Measurements from ENCODE around the gene CSH2. TPM values are rescaled to one million over a fixed set of nuclear protein-coding genes. Genes with fewer than 3 reads are reported as not detected.
A peak's percentile ranks its signal among the peaks of the same experiment; 100 is the strongest.

CSH2 gene
- total RNA-seq, 4 donors from 2014 or later, result not detected

DNA sequence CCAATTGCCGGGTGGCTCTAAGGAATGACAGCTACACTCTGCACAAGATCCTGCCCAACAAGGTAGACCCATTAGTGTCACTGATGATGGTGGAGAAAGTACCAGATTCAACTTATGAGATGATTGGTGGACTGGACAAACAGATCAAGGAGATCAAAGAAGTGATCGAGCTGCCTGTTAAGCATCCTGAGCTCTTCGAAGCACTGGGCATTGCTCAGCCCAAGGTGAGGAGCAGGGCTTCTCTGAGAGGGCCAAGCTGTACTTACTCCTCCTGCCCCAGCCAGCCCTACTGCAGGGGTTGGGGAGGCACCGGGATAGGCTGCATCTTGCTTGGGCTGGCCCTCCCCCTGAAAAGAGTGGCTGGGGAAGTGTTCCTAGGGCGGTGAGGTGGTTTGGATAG lies 43.2 kb downstream of the CSH2 start:
- TF ChIP-seq, protein P1, sequence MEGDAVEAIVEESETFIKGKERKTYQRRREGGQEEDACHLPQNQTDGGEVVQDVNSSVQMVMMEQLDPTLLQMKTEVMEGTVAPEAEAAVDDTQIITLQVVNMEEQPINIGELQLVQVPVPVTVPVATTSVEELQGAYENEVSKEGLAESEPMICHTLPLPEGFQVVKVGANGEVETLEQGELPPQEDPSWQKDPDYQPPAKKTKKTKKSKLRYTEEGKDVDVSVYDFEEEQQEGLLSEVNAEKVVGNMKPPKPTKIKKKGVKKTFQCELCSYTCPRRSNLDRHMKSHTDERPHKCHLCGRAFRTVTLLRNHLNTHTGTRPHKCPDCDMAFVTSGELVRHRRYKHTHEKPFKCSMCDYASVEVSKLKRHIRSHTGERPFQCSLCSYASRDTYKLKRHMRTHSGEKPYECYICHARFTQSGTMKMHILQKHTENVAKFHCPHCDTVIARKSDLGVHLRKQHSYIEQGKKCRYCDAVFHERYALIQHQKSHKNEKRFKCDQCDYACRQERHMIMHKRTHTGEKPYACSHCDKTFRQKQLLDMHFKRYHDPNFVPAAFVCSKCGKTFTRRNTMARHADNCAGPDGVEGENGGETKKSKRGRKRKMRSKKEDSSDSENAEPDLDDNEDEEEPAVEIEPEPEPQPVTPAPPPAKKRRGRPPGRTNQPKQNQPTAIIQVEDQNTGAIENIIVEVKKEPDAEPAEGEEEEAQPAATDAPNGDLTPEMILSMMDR (IDR thresholded peaks at IDR 0.05), result no peak
- TF ChIP-seq EP300 (IDR thresholded peaks at IDR 0.05) (no peak), POLR2A (IDR thresholded peaks at IDR 0.05) (no peak)

GRCh38 chr17:63828936-63829335 lies 44.5 kb downstream of the CSH2 start:
- 94 to 98% methylated on average over 3 of the region's 3 CpGs for WGBS, 2 donors
- no peak overlapping the region for H3K4me3 ChIP-seq

More for the DNA sequence above, 43.2 kb downstream of the CSH2 start:
- peaks cover 0 to 52% (median 19%) of the 10 kb centered on the region in 4 donors for H3K4me1 ChIP-seq
- H3K27ac ChIP-seq, result peak overlapping the region in 2 of 4 donors; percentile 4 to 94
- DNase-seq (ENCODE audit: low spot score in 2 of 2), result no peak
- H3K9me3 ChIP-seq, result no peaks in the 10 kb centered on the region
- no peaks in the 10 kb centered on the region for H3K27me3 ChIP-seq
- no peak overlapping the region for H3K4me3 ChIP-seq
- 77 to 88% methylated on average over 5 of the region's 5 CpGs for WGBS, 2 donors
- peaks cover 3 to 70% (median 42%) of the 10 kb centered on the region in 3 donors for H3K36me3 ChIP-seq

DNA sequence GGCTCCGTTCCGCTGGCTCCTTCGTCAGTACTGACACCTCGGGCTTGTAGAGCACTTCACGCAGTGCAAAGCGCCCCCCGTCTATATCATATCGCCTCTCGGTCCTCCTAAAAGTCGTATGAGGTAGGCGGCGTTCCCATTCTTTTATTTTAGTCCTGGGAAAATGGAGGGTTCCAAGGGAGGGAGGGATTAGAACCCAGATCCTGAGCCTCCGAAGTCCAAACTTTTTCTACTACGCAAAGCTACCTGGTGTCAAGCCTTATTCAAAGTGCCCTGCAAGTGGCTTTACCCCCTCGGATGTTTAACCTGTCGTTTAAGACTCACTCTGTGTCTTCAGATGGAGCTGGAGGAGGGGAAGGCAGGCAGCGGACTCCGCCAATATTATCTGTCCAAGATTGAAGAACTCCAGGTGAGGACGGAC lies 45.7 kb downstream of the CSH2 start:
- Histone ChIP-seq H3K4me3 (peak overlapping the region; percentile 50 to 93 (median 91)), H3K9me3 (no peaks in the 10 kb centered on the region), H3K36me3 (peaks cover 10 to 70% (median 50%) of the 10 kb centered on the region in 3 donors), H3K27me3 (no peaks in the 10 kb centered on the region), H3K4me1 (peaks cover 0 to 45% (median 19%) of the 10 kb centered on the region in 4 donors), H3K27ac (peak overlapping the region; percentile 89 to 95 (median 94))
- DNase-seq (ENCODE audit: low spot score in 2 of 2), result no peak
- no peak for TF ChIP-seq POLR2A (IDR thresholded peaks at IDR 0.05)
- TF ChIP-seq, protein P1 (IDR thresholded peaks at IDR 0.05), result peak in 1 of 5 experiments; percentile 7
- WGBS, 2 donors, result 1 to 2% methylated on average over 12 to 19 of the region's 19 CpGs

More at GRCh38 chr17:63828936-63829335, 44.5 kb downstream of the CSH2 start:
- no peaks in the 10 kb centered on the region for H3K9me3 ChIP-seq
- peaks cover 10 to 70% (median 50%) of the 10 kb centered on the region in 3 donors for H3K36me3 ChIP-seq
- peak overlapping the region in 2 of 4 donors; percentile 2 to 94 for H3K27ac ChIP-seq
- TF ChIP-seq POLR2A (IDR thresholded peaks at IDR 0.05) (no peak), EP300 (IDR thresholded peaks at IDR 0.05) (no peak)
- TF ChIP-seq, protein P1 (IDR thresholded peaks at IDR 0.05), result no peak
- DNase-seq (ENCODE audit: low spot score in 2 of 2), result no peak
- H3K4me1 ChIP-seq, result peaks cover 0 to 43% (median 19%) of the 10 kb centered on the region in 4 donors
- H3K27me3 ChIP-seq, result no peaks in the 10 kb centered on the region

DNA sequence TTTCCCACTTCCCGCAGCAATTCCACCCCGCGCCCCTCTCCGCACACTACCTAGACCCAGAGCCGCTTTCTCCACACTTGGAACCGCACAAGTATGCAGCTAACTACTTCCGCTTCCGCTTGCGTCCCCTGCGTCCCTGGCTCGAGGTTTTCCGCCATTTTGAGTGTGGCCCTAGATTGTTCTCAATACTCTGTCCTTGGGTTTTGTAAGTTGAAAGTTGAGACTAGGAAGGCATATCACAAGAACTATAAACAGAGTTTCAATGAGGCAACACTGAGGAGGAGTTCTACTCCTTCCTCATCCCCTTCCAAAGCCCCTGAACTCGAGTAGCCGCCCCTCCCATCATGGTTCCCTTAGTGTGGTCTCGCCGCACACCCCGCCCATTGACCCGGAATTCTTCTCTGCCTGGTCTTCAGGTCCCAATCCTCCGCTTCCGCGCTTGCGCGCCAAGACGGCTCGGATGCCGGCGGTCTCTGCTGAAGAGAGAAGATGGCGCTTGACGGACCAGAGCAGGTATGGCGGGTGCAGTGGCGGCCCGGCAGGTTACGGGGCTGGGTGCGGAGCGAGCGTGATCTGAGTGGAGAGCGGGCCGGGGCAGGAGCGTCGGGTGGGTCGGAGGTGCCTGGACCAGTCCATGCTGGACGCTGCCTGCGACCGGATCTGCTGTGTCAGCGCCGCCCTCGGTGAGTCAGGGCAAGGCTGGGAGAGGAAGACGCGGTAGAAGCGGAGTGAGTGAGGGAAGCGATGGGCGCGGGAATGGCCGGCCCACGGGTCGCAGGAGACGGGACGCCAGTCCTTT lies 46.3 kb downstream of the CSH2 start, which contains the start of the genes FTSJ3 and PSMC5:
Gene FTSJ3, minus strand, starts transcription at position 662 of the 799 bp plus-strand sequence. CDS start 761 bp downstream, outside the sequence.
Gene PSMC5, plus strand, starts transcription at position 430 of the 799 bp plus-strand sequence. Its CDS starts 60 bp downstream, at position 490.
- H3K4me3 ChIP-seq, result peak within 1 kb of the TSS; percentile 50 to 93 (median 91)
- H3K36me3 ChIP-seq, result peaks cover 8 to 70% (median 54%) of the 10 kb centered on the region in 3 donors
- no peaks in the 10 kb centered on the region for H3K27me3 ChIP-seq
- H3K27ac ChIP-seq, result peak within 1 kb of the TSS; percentile 89 to 95 (median 94)
- WGBS, 2 donors, result 1% methylated on average over 53 to 58 of the region's 58 CpGs
- TF ChIP-seq, protein P1 (IDR thresholded peaks at IDR 0.05), result peak in 4 of 5 experiments; percentile 33 to 72 (median 52)
- TF ChIP-seq POLR2A (IDR thresholded peaks at IDR 0.05) (peak; percentile 44 to 75), EP300 (IDR thresholded peaks at IDR 0.05) (peak; percentile 51 to 99)
- H3K9me3 ChIP-seq, result no peaks in the 10 kb centered on the region
- DNase-seq (ENCODE audit: low spot score in 2 of 2), result peak; percentile 92 to 95
- H3K4me1 ChIP-seq, result peaks cover 0 to 46% (median 19%) of the 10 kb centered on the region in 4 donors

Data from tibial nerve (tissue), 4 donors.